Hepatocyte (in vitro differentiated cells): ENCODE results near the gene VIPR2. TPM values are rescaled to one million over a fixed set of nuclear protein-coding genes. Genes with fewer than 3 reads are reported as not detected.
A peak's percentile ranks its signal among the peaks of the same experiment; 100 is the strongest.

Experiments used
- DNase-seq: peaks from one replicate; pipeline ENCODE4 v3.0.0-alpha.2; 2016; ENCODE audit warnings: low spot score
- H2AFZ ChIP-seq: fragments of 200-600 bp; sonication (generic); 2 replicates; pipeline ENCODE4 v1.6.0; 2016; ENCODE audit warnings: antibody characterized with exemption, mild to moderate bottlenecking
- H3K27ac ChIP-seq: fragments of 200-600 bp; sonication (generic); 2 replicates; pipeline ENCODE4 v1.5.1; 2016; ENCODE audit warnings: mild to moderate bottlenecking
- H3K27me3 ChIP-seq: fragments of 200-600 bp; sonication (generic); 2 replicates; pipeline ENCODE4 v1.6.1; 2016
- H3K36me3 ChIP-seq: fragments of 200-600 bp; sonication (generic); replicated peaks from 2 replicates; pipeline ENCODE4 v1.5.1; 2016; ENCODE audit warnings: low read depth; ENCODE audit not compliant: insufficient read depth
- H3K4me1 ChIP-seq: fragments of 200-600 bp; sonication (generic); 2 replicates; pipeline ENCODE4 v1.5.1; 2016; ENCODE audit warnings: mild to moderate bottlenecking, moderate library complexity; ENCODE audit not compliant: insufficient read depth
- H3K4me2 ChIP-seq: fragments of 200-600 bp; sonication (generic); 2 replicates; pipeline ENCODE4 v1.6.0; 2016
- H3K4me3 ChIP-seq: fragments of 200-600 bp; sonication (generic); 2 replicates; pipeline ENCODE4 v1.5.1; 2016; ENCODE audit warnings: mild to moderate bottlenecking
- H3K79me2 ChIP-seq: fragments of 200-600 bp; sonication (generic); 2 replicates; pipeline ENCODE4 v1.6.0; 2017; ENCODE audit warnings: mild to moderate bottlenecking
- H3K9me2 ChIP-seq: fragments of 200-600 bp; sonication (generic); replicated peaks from 2 replicates; pipeline ENCODE4 v1.6.0; 2017; ENCODE audit warnings: mild to moderate bottlenecking; ENCODE audit not compliant: insufficient read depth
- H3K9me3 ChIP-seq: fragments of 200-600 bp; sonication (generic); 2 replicates; pipeline ENCODE4 v1.5.1; 2016; ENCODE audit warnings: low read depth, mild to moderate bottlenecking
- H4K20me1 ChIP-seq: fragments of 200-600 bp; sonication (generic); 2 replicates; pipeline ENCODE4 v1.6.0; 2016; ENCODE audit warnings: mild to moderate bottlenecking; ENCODE audit not compliant: insufficient read depth, poor library complexity, severe bottlenecking
- CTCF ChIP-seq: fragments of 200-600 bp; sonication (generic); IDR thresholded peaks from 2 replicates; pipeline ENCODE4 v1.5.1; 2016; ENCODE audit warnings: antibody characterized with exemption, mild to moderate bottlenecking; ENCODE audit not compliant: poor library complexity
- EZH2 ChIP-seq: fragments of 200-600 bp; sonication (generic); IDR thresholded peaks from 2 replicates; pipeline ENCODE4 v1.6.1; 2016; ENCODE audit warnings: antibody characterized with exemption, mild to moderate bottlenecking, borderline replicate concordance
- EZH2phosphoT487 ChIP-seq: fragments of 200-600 bp; sonication (generic); IDR thresholded peaks from one replicate; pipeline ENCODE4 v1.6.1; 2018; ENCODE audit warnings: antibody characterized with exemption, mild to moderate bottlenecking, low read depth, moderate library complexity; ENCODE audit not compliant: unreplicated experiment, severe bottlenecking
- WGBS: methylation state at CpG from one replicate; pipeline ENCODE4 v1.1.6; 2016; ENCODE audit warnings: low lambda C conversion rate; ENCODE audit errors: missing lambda C conversion rate; 5-methylcytosine and 5-hydroxymethylcytosine counted together
- polyA plus RNA-seq: library from polyadenylated mRNA; unstranded; fragments of >200 nt; fragmentation: Nextera tagmentation; extraction: Ambion mirVana; gene quantifications from 2 replicates; pipeline ENCODE4 v1.2.1, GENCODE V29; 2016
- total RNA-seq: library from RNA; depleted of rRNA; stranded (reverse); fragments of >200 nt; gene quantifications from 2 replicates; pipeline ENCODE4 v1.2.3, GENCODE V29; 2014

VIPR2 gene
- total and polyA plus RNA-seq, 2 experiments from 2014 or later = 2.7 to 3.4 TPM

GRCh38 chr7:159192013-159192412 lies 47.3 kb upstream of the VIPR2 start:
- Histone ChIP-seq H3K36me3 (no peaks in the 10 kb centered on the region), H3K9me3 (no peaks in the 10 kb centered on the region)
- 82% methylated on average over 3 of the region's 3 CpGs for WGBS

DNA sequence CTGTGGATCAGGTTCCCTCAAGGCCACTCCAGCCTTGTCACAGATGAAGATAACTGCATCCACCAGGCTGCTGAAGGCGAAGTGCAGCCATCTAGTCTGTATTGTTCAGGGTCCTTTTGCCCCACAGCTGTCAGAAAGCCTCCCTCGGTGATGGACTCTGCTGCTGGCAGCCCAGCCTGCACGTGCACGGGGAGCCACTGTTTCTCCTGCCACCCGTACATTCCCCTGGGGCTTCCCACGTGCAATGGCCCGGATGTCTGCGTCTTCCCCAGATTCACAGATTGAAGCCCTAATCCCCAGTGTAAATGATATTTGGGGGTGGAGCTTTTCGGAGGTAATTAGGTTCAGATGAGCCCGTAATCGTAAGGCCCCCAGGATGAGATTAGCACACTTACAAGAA lies 46.6 kb upstream of the VIPR2 start:
- Histone ChIP-seq H3K36me3 (no peaks in the 10 kb centered on the region), H3K27me3 (no peaks in the 10 kb centered on the region), H3K9me3 (no peaks in the 10 kb centered on the region), H3K4me1 (no peaks in the 10 kb centered on the region), H3K9me2 (no peaks in the 10 kb centered on the region), H3K4me2 (no peak overlapping the region), H4K20me1 (no peaks in the 10 kb centered on the region), H3K4me3 (no peak overlapping the region), H3K27ac (no peak overlapping the region), H2AFZ (no peak overlapping the region), H3K79me2 (no peaks in the 10 kb centered on the region)
- no peak for DNase-seq
- TF ChIP-seq CTCF = no peak
- TF ChIP-seq EZH2 = no peak
- no peak for TF ChIP-seq EZH2phosphoT487
- WGBS = 39% methylated on average over 11 of the region's 11 CpGs

More at GRCh38 chr7:159192013-159192412, 47.3 kb upstream of the VIPR2 start:
- Histone ChIP-seq H3K27me3 (no peaks in the 10 kb centered on the region), H3K4me2 (no peak overlapping the region), H3K4me1 (peaks cover 2% of the 10 kb centered on the region), H3K4me3 (no peak overlapping the region), H2AFZ (no peak overlapping the region), H3K27ac (no peak overlapping the region), H3K79me2 (no peaks in the 10 kb centered on the region), H4K20me1 (no peaks in the 10 kb centered on the region), H3K9me2 (no peaks in the 10 kb centered on the region)
- DNase-seq = no peak
- TF ChIP-seq EZH2 = no peak

- Histone ChIP-seq H3K27ac (no peak overlapping the region), H3K36me3 (no peaks in the 10 kb centered on the region), H4K20me1 (no peaks in the 10 kb centered on the region), H3K79me2 (no peaks in the 10 kb centered on the region), H3K4me2 (no peak overlapping the region), H3K4me1 (no peaks in the 10 kb centered on the region), H3K4me3 (no peak overlapping the region), H3K9me3 (no peaks in the 10 kb centered on the region), H3K9me2 (no peaks in the 10 kb centered on the region), H3K27me3 (no peaks in the 10 kb centered on the region), H2AFZ (no peak overlapping the region)
- DNase-seq = no peak
- TF ChIP-seq CTCF (no peak), EZH2 (no peak), EZH2phosphoT487 (no peak)
Observed at GRCh38 chr7:159188011-159188410, 43.3 kb upstream of the VIPR2 start.

GRCh38 chr7:159179241-159179640 lies 34.6 kb upstream of the VIPR2 start:
- Histone ChIP-seq H3K79me2 (no peaks in the 10 kb centered on the region), H3K4me1 (no peaks in the 10 kb centered on the region), H2AFZ (no peak overlapping the region), H3K4me2 (no peak overlapping the region), H3K27ac (peak overlapping the region; percentile 4), H3K9me3 (no peaks in the 10 kb centered on the region), H4K20me1 (no peaks in the 10 kb centered on the region), H3K4me3 (no peak overlapping the region), H3K27me3 (no peaks in the 10 kb centered on the region), H3K36me3 (no peaks in the 10 kb centered on the region), H3K9me2 (no peaks in the 10 kb centered on the region)
- 92% methylated on average over 6 of the region's 6 CpGs for WGBS
- TF ChIP-seq CTCF (no peak), EZH2phosphoT487 (no peak), EZH2 (no peak)
- peak; percentile 39 for DNase-seq
